Hindlimb muscle (tissue), 1 donor: ENCODE results near the gene PLEKHJ1. TPM values are rescaled to one million over a fixed set of nuclear protein-coding genes. Genes with fewer than 3 reads are reported as not detected.

ENCODE experiments used
- DNase-seq: peaks from one replicate; pipeline ENCODE4 v3.0.0-alpha.2; 2013
- polyA plus RNA-seq: library from polyadenylated mRNA; unstranded; fragments of 120-200 nt; gene quantifications from one replicate; pipeline ENCODE4 v1.2.1, GENCODE V29; 2013; ENCODE audit not compliant: insufficient read length

Gene PLEKHJ1
- polyA plus RNA-seq, 1 donor, result 77.7 TPM

DNA sequence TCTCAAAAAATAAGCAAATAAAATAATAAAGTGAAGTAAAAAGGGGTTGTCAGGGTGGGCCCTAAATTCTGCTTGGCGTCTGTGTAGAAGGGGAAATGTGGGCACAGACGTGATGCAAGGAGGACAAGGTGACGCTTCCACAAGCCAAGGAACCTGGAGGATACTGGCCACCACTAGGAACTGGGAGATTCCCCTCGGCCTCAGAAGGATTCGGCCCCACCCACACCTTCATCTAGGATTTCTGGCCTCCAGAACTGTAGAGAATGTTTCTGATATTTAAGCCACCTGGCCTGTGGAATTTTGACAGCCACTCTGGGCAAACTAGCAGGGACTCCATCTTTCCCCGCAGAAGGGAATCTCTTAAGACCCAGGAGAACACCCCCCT is 1.1 kb downstream of the PLEKHJ1 start:
- no peak for DNase-seq

GRCh38 chr19:2233601-2234280 is 2.4 kb downstream of the PLEKHJ1 start:
- DNase-seq, result no peak

DNA sequence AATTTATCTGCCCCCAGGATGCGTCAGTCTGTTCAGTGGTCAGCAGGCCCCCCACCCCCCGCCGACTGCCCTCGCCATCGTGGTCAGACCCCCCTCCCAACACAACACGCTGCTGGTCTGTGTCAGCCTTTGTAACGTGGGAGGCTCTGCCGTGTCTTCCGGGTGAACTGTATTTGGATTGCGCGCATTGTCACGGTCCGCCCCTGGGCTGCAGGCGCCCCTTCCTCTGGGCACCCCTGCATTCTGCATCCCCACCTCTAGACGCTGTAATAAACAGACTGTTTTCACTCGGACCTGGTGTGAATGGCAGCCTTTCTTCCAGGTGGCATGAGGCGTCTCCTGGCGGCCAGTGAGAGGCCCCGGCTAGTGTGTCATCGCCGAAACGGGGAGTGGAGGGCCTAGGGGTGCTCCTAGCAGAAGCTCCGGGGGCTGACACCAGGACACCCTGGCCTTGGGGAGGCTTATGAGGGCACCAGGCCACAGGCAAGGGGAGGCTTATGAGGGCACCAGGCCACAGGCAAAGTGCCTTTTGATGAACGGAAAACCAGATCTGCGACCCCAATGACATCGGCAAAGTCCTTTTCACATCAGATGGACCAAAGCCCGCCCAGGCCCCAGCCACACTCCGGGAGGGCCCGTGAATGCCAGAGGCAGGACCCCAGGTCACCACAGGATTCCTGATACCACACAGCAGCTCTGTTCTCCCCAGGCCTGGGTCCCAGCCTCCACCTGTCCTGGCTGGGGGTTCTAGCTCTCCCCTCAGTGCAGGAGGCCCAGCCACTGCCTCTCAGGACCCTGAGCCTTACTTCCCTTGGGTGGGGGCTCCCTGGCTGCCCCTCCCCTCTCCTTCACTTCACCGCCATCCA is 3.6 kb downstream of the PLEKHJ1 start:
- DNase-seq, result no peak

DNA sequence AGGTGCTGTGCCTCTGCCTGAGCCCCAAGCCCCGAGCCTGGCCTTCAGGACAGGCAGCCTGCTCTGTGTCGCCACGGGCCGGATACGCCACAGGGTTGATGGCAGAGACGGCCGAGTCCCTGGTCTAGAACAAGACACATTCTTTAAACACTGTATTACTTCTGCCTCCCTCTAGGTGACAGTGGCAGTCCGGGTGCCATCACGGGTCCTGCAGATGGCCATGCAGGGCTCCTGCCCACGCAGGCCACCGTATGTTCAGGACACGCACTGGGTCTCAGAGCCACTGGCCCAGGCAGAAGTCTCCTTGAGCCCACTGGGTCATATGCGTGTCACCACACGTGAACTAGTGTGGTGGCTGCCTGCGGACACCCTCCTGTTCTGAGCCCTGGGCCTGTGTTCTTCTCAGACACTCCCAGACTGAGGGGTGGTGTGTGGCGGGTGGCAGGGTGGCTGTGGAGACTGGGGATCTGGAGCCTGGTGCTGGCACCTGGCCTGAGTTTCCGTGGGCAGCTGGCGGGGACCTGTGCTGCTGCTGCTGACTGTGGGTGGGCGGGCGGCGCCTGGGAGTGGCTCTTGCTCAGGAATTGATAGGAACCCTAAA is 4.4 kb downstream of the PLEKHJ1 start:
- DNase-seq, result no peak

DNA sequence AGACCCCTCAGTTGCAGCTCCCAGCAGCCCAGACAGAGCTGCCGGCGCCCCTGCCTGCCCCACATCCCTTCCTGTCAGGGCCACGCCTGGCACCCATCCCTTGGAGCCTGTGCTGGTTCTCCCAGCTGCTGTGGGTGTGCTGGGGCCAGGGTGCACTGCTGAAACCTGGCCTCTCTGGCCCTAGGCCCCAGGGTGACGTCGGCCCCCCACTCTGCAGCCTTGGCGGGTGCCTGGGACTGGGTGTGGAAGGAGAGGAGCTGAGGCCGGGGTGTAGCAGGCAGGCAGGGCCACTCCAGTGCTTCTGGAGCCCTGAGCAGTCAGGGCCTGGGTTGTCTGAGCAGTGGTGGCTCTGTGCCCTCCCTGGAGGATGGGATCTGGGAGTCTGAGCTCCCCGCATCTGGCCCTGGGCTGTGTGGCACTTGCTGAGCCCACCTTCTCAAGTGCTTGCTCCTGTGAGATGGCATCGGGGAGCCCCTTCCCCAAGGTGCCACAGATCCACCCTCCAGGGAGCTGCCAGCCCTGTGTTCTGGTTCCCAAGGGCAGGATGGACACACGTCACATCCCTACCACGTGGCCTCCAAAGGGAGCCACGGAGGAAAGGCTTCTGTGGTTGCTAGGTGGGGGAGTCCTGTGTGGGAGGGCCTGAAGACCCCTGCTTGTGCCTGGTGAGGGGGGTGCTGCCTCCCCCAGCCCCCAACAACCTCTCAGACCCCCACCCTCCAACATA is 5.2 kb downstream of the PLEKHJ1 start:
- no peak for DNase-seq

- DNase-seq, result no peak
Observed at GRCh38 chr19:2230033-2230531, 6.0 kb downstream of the PLEKHJ1 start.

- no peak for DNase-seq
Observed at GRCh38 chr19:2229103-2230032, 6.8 kb downstream of the PLEKHJ1 start.

DNA sequence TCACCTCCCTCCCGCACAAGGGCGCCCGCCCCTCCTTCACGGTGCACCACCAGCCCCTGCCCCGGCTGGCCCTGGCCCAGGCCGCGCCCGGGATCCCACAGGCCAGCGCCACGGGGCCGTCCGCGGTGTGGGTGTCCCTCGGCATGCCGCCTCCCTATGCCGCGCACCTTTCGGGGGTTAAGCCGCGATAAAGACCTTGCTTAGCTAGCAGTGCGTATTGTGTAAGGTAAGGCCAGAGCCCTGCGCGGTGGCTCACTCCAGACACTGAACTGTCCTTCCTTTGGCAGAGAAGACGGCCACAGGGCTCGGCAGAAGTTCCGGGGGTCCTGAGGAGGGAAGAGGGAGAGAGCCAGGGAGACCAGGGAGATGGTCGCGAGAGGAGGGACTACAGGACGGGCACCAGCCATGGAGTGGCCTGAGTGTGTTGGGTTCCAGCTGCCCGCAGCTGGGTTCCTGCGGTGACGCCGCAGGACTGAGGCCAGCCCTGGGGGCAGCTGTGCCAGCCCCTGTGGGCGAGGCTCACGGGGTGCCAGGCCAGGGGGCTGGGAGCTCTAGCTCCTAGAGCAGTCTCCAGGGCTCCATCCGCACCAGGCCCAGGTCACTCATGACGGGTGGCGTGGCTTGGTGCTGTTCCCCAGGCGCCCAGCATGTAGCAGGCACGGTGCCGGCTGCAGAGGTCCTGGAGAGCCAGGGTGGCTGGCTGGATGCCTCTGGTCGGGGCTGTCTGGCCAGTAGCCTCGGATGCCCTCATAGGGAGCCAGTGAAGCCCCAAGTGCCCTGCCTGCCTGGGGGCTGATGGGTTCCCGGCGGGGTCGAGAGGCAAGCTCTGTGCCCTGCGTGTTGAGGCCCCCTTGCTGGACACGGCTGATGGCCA is 7.7 kb downstream of the PLEKHJ1 start:
- no peak for DNase-seq

- no peak for DNase-seq
Observed at GRCh38 chr19:2227415-2228156, 8.5 kb downstream of the PLEKHJ1 start.

DNA sequence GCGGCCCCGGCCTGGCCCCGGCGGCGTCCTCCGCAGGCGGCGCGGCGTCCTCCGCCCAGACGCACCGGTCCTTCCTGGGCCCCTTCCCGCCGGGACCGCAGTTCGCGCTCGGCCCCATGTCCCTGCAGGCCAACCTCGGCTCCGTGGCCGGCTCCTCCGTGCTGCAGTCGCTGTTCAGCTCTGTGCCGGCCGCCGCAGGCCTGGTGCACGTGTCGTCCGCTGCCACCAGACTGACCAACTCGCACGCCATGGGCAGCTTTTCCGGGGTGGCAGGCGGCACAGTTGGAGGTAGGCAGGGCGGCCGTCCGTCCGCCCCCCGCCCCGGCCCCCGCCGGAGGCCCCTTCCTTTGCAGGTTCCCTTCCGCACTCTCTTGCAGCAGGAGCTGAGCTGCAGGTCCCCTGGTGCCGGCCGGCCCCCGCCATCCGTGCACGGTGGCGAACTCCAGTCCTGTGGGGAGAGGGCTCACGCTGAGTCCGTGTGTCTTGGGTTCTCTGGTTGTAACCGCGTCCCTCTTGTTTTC is 9.2 kb downstream of the PLEKHJ1 start:
- DNase-seq, result no peak

- no peak for DNase-seq
Observed at GRCh38 chr19:2226051-2226839, 9.9 kb downstream of the PLEKHJ1 start.

- DNase-seq, result no peak
Observed at GRCh38 chr19:2225415-2226050, 10.6 kb downstream of the PLEKHJ1 start.

DNA sequence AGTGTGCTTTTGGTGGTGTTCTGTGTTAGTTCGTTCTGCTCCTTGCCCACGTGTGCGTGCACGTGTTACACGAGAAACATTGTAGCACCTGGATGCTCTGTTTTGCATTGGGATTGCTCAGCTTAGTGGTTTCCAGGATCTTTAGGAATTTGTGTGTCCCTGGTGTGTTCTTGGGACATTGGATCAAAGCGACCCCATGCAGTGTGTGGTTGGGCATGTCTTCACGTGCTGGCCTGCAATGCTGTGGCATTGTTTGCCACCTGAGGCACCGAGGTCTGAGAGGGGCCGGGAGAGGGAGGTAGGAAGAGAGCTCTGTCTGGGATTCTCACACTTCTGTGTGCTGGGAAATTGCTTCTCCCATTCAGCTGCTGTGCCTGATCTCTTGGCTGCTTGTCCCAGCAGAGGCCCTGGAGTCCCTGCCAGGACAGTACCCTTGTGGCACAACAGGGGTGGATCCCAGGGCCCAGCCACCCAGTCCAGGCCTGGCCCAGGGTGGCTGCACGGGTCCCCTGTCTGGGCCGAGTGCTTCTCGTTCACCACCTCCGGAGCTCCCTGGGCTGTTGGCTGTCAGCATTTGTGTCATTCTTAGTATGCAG is 11.3 kb downstream of the PLEKHJ1 start:
- no peak for DNase-seq

GRCh38 chr19:2223959-2224358 is 12.2 kb downstream of the PLEKHJ1 start:
- no peak for DNase-seq

- no peak for DNase-seq
Observed at GRCh38 chr19:2223391-2223790, 12.7 kb downstream of the PLEKHJ1 start.

- DNase-seq, result no peak
Observed at GRCh38 chr19:2221918-2222317, 14.2 kb downstream of the PLEKHJ1 start.

- DNase-seq, result no peak
Observed at GRCh38 chr19:2221250-2221831, 14.8 kb downstream of the PLEKHJ1 start.
